ENCODE measurements around the gene SFMBT1. TPM values are rescaled to one million over a fixed set of nuclear protein-coding genes. Genes with fewer than 3 reads are reported as not detected.

SFMBT1 gene
- total RNA-seq, 2 experiments from 2014 or later = 28.7 to 30.0 TPM

DNA sequence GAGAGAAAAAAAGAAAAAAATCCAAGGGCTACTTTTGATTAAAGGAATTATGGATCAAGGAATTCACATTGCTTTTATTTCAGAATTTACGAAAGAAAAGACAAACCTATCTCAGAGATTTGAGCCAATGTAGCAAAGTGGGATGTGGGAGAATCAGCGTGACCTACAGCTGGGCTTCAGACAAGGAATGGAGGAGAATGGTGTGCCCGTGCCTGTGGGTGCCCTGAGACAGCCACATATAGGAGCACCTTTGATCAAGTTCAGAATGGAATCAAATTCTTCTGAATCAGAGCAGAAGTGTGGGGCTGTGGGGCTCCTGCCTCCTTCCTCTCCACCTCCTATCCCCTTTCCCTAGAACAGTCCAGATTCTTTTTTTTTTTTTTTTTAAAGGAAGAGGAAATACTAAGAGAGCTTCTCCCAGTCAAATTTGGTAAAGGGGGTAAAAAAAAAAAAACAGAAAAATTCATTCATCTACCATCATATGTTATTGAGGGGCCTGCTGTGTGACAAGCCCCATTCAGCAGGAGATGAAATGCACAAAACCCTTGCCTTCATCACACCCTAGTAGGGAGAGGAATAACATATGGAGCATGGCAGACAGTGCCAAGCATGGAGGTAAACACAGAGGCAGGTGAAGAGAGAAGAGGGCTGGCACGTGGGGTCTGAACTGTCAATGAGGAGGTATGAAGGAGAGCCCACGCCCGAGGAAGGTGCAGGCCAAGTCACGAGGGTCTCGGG lies 186.0 kb downstream of the SFMBT1 start:
- no peak for DNase-seq
- H3K27ac Mint-ChIP-seq = no peak overlapping the region
- peaks cover 10% of the 10 kb centered on the region for H3K9me3 Mint-ChIP-seq
- ChIA-PET POLR2A (no interaction called here), CTCF (interaction anchor here (0.7 kb wide), 1 partner anchor 36 kb away, joined by 3 read pairs; no protein-coding TSS in a partner anchor)
- H3K4me3 Mint-ChIP-seq = no peak overlapping the region
- H3K4me1 Mint-ChIP-seq = no peaks in the 10 kb centered on the region
- peaks cover 15% of the 10 kb centered on the region for H3K36me3 Mint-ChIP-seq (ENCODE audit: low read depth)
- H3K27me3 Mint-ChIP-seq = no peaks in the 10 kb centered on the region

DNA sequence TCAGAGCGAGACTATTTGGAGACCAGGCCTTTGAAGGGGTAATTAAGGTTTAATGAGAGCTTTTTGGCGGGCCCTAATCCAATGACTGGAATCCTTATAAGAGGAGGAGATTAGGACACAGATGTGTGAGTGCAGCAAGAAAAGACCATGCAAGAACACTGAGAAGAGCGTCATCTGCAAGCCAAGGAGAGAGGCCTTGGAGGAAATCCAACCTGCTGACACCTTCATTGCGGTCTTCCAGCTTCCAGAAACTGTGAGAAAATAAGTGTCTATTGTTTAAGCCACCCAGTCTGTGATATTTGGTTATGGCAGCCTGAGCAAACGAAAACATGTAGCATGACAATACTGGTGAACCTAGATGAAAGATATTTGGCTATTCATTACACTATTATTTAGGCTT lies 188.0 kb downstream of the SFMBT1 start:
- ChIA-PET CTCF (no interaction called here), POLR2A (no interaction called here)
- Mint-ChIP-seq H3K9me3 (peaks cover 2% of the 10 kb centered on the region), H3K4me3 (no peak overlapping the region), H3K4me1 (no peaks in the 10 kb centered on the region), H3K27me3 (no peaks in the 10 kb centered on the region), H3K36me3 (ENCODE audit: low read depth) (peaks cover 3% of the 10 kb centered on the region), H3K27ac (no peak overlapping the region)
- no peak for DNase-seq

DNA sequence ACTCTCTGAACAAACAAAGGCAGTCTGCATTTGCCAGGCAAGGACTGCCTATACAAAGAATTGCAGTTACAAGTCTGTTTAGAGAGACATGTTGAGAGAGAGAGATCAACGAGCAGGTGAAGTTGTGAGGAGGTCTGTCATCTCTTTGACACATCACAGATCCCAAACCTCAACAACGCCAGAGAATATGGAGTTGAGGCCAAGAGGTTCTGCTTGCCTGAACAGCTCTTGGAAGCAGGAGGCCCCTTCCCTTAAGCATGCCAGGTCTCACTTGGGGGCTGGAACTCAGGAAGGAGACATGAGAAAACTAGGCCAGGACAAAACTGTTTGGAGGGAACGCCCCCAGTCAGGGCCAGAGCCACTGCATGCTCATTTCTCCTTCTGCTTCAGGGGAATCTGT lies 188.7 kb downstream of the SFMBT1 start:
- H3K27me3 Mint-ChIP-seq = no peaks in the 10 kb centered on the region
- H3K4me3 Mint-ChIP-seq = no peak overlapping the region
- no peaks in the 10 kb centered on the region for H3K36me3 Mint-ChIP-seq (ENCODE audit: low read depth)
- CTCF ChIA-PET = no interaction called here
- no peak overlapping the region for H3K27ac Mint-ChIP-seq
- POLR2A ChIA-PET = interaction anchor here (1.2 kb wide), 1 partner anchor 17 kb away, joined by 3 read pairs; no protein-coding TSS in a partner anchor
- H3K4me1 Mint-ChIP-seq = no peaks in the 10 kb centered on the region
- H3K9me3 Mint-ChIP-seq = no peaks in the 10 kb centered on the region
- DNase-seq = no peak

DNA sequence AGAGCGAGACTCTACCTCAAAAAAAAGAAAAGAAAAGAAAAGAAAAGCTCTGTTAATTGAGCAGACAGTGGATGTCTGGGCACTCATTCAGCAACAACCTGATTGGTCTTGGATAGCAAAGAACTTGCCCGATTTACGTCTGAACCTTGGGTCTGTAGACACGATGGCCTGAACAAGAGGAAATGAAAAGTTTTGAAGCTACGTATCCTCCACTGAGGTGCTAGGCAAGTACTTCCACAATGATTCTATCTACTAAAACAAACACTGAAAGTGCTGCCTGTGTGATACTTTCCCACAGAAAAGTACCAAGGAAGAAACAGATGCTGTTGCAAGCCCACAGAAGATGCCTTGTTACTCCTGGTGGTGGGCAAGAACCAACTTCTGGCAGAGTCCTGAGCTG lies 189.2 kb downstream of the SFMBT1 start:
- Mint-ChIP-seq H3K4me3 (no peak overlapping the region), H3K9me3 (no peaks in the 10 kb centered on the region), H3K4me1 (no peaks in the 10 kb centered on the region), H3K36me3 (ENCODE audit: low read depth) (peaks cover 3% of the 10 kb centered on the region), H3K27ac (no peak overlapping the region), H3K27me3 (no peaks in the 10 kb centered on the region)
- CTCF ChIA-PET = no interaction called here
- POLR2A ChIA-PET = interaction anchor here (1.2 kb wide), 1 partner anchor 17 kb away, joined by 3 read pairs; no protein-coding TSS in a partner anchor
- DNase-seq = no peak

DNA sequence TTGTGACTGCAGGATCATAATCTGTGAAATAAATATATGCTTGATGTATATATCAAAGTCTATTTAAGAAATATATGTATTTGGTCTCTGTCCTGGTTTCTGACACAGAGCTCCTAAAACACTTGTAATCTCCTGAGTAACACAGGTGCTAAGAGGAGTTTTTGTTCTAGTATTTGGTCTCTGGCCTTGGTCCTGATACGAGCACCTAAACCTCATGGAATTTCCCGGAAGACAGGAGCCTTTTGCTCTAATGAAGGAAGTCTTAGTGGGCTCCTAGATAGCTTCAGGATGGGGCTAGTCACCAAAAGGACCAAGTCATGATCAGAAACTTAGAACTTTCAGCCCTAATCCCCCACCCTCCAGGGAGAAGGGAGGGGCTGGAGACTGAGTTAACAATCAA lies 191.9 kb downstream of the SFMBT1 start:
- ChIA-PET CTCF (interaction anchor here (1.6 kb wide), 1 partner anchor 9 kb away, joined by 3 read pairs; no protein-coding TSS in a partner anchor), POLR2A (interaction anchor here (1.3 kb wide), 1 partner anchor 15 kb away, joined by 3 read pairs; no protein-coding TSS in a partner anchor)
- Mint-ChIP-seq H3K36me3 (ENCODE audit: low read depth) (peaks cover 3% of the 10 kb centered on the region), H3K9me3 (no peaks in the 10 kb centered on the region), H3K27ac (no peak overlapping the region), H3K27me3 (no peaks in the 10 kb centered on the region), H3K4me1 (no peaks in the 10 kb centered on the region), H3K4me3 (no peak overlapping the region)
- DNase-seq = no peak

Other genes starting within 250 kb of the SFMBT1 start
- gene ITIH4, start 215.4 kb downstream of the SFMBT1 start, total RNA-seq = 10 to 100 TPM; 16.0 to 16.2 TPM
- gene MUSTN1, start 211.1 kb downstream of the SFMBT1 start, total RNA-seq = 1 to 10 TPM; 3.3 to 4.4 TPM
- gene STIMATE, start 148.5 kb downstream of the SFMBT1 start, total RNA-seq = 10 to 100 TPM; 31.9 to 34.7 TPM
- 10 to 100 TPM; 26.4 to 27.6 TPM for gene RFT1, start 84.4 kb upstream of the SFMBT1 start, total RNA-seq
- gene PRKCD, start 115.1 kb upstream of the SFMBT1 start, total RNA-seq = 10 to 100 TPM; 23.4 to 24.8 TPM
- gene TKT, start 209.9 kb upstream of the SFMBT1 start, total RNA-seq = 100 to 1,000 TPM; 238 to 240 TPM

Measured in activated CD4-positive, alpha-beta memory T cell treated with anti-CD3 and anti-CD28 coated beads, Interleukin-2, amount 10 ng/mL, durations not matched to agents 7 days and 5 days (primary cell).